Measurements from ENCODE around the gene PODXL.

DNA sequence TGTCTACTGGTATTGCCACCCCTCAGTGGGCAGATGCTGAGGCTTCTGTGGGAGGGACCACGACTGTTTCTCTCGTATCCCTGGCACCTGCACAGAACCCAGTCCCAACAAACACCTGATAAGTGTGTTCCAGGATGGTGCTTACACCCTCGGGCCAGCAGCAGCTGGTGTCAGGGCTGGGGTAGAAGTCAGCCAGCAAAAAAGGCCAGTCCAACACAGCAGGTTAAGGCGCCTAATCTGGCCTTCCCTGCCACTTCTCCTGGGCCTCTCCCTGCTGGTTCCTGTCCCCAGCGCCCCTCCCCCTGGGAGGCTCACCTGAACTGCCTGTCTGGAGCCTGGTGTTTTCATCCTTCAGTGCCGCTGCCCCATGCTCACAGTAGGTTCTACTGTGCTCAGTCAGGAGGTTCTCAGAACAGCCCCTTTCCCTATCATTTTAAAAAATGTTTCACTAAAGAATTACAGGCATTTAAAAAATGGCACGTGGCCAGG is 20.0 kb downstream of the PODXL start:
- TF ChIP-seq, protein P1, sequence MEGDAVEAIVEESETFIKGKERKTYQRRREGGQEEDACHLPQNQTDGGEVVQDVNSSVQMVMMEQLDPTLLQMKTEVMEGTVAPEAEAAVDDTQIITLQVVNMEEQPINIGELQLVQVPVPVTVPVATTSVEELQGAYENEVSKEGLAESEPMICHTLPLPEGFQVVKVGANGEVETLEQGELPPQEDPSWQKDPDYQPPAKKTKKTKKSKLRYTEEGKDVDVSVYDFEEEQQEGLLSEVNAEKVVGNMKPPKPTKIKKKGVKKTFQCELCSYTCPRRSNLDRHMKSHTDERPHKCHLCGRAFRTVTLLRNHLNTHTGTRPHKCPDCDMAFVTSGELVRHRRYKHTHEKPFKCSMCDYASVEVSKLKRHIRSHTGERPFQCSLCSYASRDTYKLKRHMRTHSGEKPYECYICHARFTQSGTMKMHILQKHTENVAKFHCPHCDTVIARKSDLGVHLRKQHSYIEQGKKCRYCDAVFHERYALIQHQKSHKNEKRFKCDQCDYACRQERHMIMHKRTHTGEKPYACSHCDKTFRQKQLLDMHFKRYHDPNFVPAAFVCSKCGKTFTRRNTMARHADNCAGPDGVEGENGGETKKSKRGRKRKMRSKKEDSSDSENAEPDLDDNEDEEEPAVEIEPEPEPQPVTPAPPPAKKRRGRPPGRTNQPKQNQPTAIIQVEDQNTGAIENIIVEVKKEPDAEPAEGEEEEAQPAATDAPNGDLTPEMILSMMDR (IDR thresholded peaks at IDR 0.05), result no peak
- TF ChIP-seq POLR2A (IDR thresholded peaks at IDR 0.05), result no peak

Data from testis (tissue), 2 donors.